K562 (cell line): ENCODE results near the gene BCKDK. TPM values are rescaled to one million over a fixed set of nuclear protein-coding genes. Genes with fewer than 3 reads are reported as not detected.

Experiments
- ATAC-seq: fragments of 200-7000 bp; cut with Tn5 transposase; 3 replicates; pipeline ENCODE4 v1.9.1; 2020; ENCODE audit warnings: moderate library complexity
- BruUV-seq: library from RNA; stranded (reverse); fragments of 400-500 nt; replicated peaks from 2 replicates; lab custom pipeline; 2021; lab: Mats Ljungman, UMichigan
- CTCF ChIA-PET: fragments of 300-600 bp; formaldehyde crosslinking; extraction: SDS; loops from one replicate; lab custom pipeline; 2021; ENCODE audit warnings: low intra/inter-chr PET ratio; lab: Yijun Ruan, JAX
- POLR2A ChIA-PET: fragments of 300-600, 350-650 bp; sonication (Branson Sonifier 250); formaldehyde crosslinking; extraction: SDS; loops from one replicate; lab custom pipeline; 2021; ENCODE audit warnings: antibody characterized with exemption, inconsistent platforms; lab: Yijun Ruan, JAX
- DNase-seq, 4 experiments: peaks; one replicate each; pipeline versions ENCODE4 v3.0.0 to v3.0.0-alpha.2; 2011 to 2018; ENCODE audit warnings: low spot score in 3 of 4, mixed read lengths in 3 of 4; ENCODE audit errors: extremely low read depth in 1 of 4
- FAIRE-seq: peaks from 2 replicates; lab custom pipeline; 2011; peaks lifted over from hg19 to GRCh38; lab: Jason Lieb, UNC
- H2AFZ ChIP-seq: 2 replicates; pipeline ENCODE4 v1.6.0; 2011; ENCODE audit warnings: low read depth, low read length, control low read depth, inconsistent platforms
- H3K27ac ChIP-seq: fragments of 200-600 bp; 3 replicates; pipeline ENCODE4 v1.8.0; 2011; ENCODE audit warnings: low read depth, mild to moderate bottlenecking, control low read depth, inconsistent platforms, low read length, moderate library complexity, mixed read lengths; ENCODE audit errors: extremely low read depth
- H3K27me3 ChIP-seq, 2 experiments: fragments of 300-600 bp in 1 of 2; 2 replicates in 1 of 2; 3 replicates in 1 of 2; pipeline versions ENCODE4 v1.6.0 to v1.8.0; 2011; ENCODE audit warnings: inconsistent platforms in 2 of 2, low read length in 2 of 2, mild to moderate bottlenecking in 1 of 2, mixed read lengths in 1 of 2, moderate library complexity in 1 of 2; ENCODE audit not compliant: control insufficient read depth in 2 of 2, insufficient read depth in 2 of 2
- H3K36me3 ChIP-seq: fragments of 300-600 bp; 3 replicates; pipeline ENCODE4 v1.8.0; 2011; ENCODE audit warnings: mild to moderate bottlenecking, low read length, inconsistent platforms; ENCODE audit not compliant: control insufficient read depth, insufficient read depth
- H3K4me1 ChIP-seq, 2 experiments: fragments of 200-600 bp in 1 of 2; replicated peaks in 1 of 2; 2 replicates in 1 of 2; 3 replicates in 1 of 2; pipeline versions ENCODE4 v1.5.1 to v1.8.0; 2011; ENCODE audit warnings: inconsistent platforms in 2 of 2, low read length in 2 of 2, mild to moderate bottlenecking in 1 of 2, mixed read lengths in 1 of 2, moderate library complexity in 1 of 2; ENCODE audit not compliant: control insufficient read depth in 2 of 2, insufficient read depth in 2 of 2
- H3K4me2 ChIP-seq: 2 replicates; pipeline ENCODE4 v1.6.1; 2011; ENCODE audit warnings: low read length, control low read depth, inconsistent platforms, mixed read lengths; ENCODE audit not compliant: insufficient read depth
- H3K4me3 ChIP-seq: fragments of 200-600 bp; sonication (generic), shearing (Covaris generic); 2 replicates; pipeline ENCODE4 v1.5.1; 2016; ENCODE audit warnings: control low read depth, inconsistent platforms
- H3K79me2 ChIP-seq: fragments of 200-600 bp; 3 replicates; pipeline ENCODE4 v1.8.0; 2011; ENCODE audit warnings: low read length, inconsistent platforms; ENCODE audit not compliant: control insufficient read depth, insufficient read depth
- H3K9ac ChIP-seq, 2 experiments: 2 replicates each; pipeline versions ENCODE4 v1.6.0 to v1.6.1; 2011; ENCODE audit warnings: low read depth in 2 of 2, low read length in 2 of 2, control low read depth in 1 of 2, inconsistent platforms in 1 of 2, mild to moderate bottlenecking in 1 of 2, mixed read lengths in 1 of 2; ENCODE audit not compliant: insufficient read depth in 1 of 2
- H3K9me1 ChIP-seq: one replicate; pipeline ENCODE4 v1.6.0; 2011; ENCODE audit warnings: inconsistent platforms, mild to moderate bottlenecking, low read length, moderate library complexity; ENCODE audit not compliant: control insufficient read depth, insufficient read depth
- H3K9me3 ChIP-seq: replicated peaks from 2 replicates; pipeline ENCODE4 v1.5.1; 2011; ENCODE audit warnings: low read depth, low read length, inconsistent platforms; ENCODE audit not compliant: control insufficient read depth, insufficient read depth
- H4K20me1 ChIP-seq: replicated peaks from 2 replicates; pipeline ENCODE4 v1.6.1; 2011; ENCODE audit warnings: low read length, inconsistent platforms, mixed read lengths; ENCODE audit not compliant: control insufficient read depth, insufficient read depth
- CBFB ChIP-seq: sonication (generic); formaldehyde crosslinking; IDR thresholded peaks from 2 replicates; pipeline ENCODE4 v1.4.0; 2020; ENCODE audit warnings: mild to moderate bottlenecking, missing genetic modification reagents
- CHCHD3 ChIP-seq: fragments of 250-450 bp; sonication (Bioruptor Pico); IDR thresholded peaks from 2 replicates; pipeline ENCODE4 v2.1.2; 2022; ENCODE audit warnings: mild to moderate bottlenecking
- CTBP1 ChIP-seq: fragments of 450-650 bp; IDR thresholded peaks from 2 replicates; pipeline ENCODE4 v1.6.1; 2016; ENCODE audit warnings: borderline replicate concordance
- EP400 ChIP-seq: fragments of 450-650 bp; IDR thresholded peaks from 2 replicates; pipeline ENCODE4 v1.6.1; 2017; ENCODE audit warnings: antibody characterized with exemption, mild to moderate bottlenecking, moderate library complexity
- ETS1 ChIP-seq: conservative IDR thresholded peaks from 2 replicates; pipeline ENCODE4 v1.6.1; 2011; ENCODE audit warnings: low read depth, mild to moderate bottlenecking, low read length; ENCODE audit not compliant: control insufficient read depth
- FIP1L1 ChIP-seq: fragments of 200-400 bp; formaldehyde crosslinking; IDR thresholded peaks from 2 replicates; pipeline ENCODE4 v1.6.1; 2018; ENCODE audit warnings: mild to moderate bottlenecking, low read depth, low read length; ENCODE audit not compliant: poor library complexity, severe bottlenecking
- HES1 ChIP-seq: fragments of 450-650 bp; IDR thresholded peaks from 2 replicates; pipeline ENCODE4 v1.6.1; 2016; ENCODE audit warnings: low read depth, mild to moderate bottlenecking, moderate library complexity
- SREBF2 ChIP-seq: sonication (generic); formaldehyde crosslinking; IDR thresholded peaks from 2 replicates; pipeline ENCODE4 v1.4.0; 2020; ENCODE audit warnings: mild to moderate bottlenecking, missing genetic modification reagents
- ZBTB11 ChIP-seq, 3 experiments: fragments of 200-800 bp in 1 of 3; fragments of 250-450 bp in 1 of 3; fragments of 450-650 bp in 1 of 3; sonication (Bioruptor Pico) in 1 of 3; sonication (Bioruptor generic) in 1 of 3; formaldehyde crosslinking in 1 of 3; IDR thresholded peaks; 2 replicates each; pipeline versions ENCODE4 v1.6.1 to v1.8.0; 2016 to 2022; ENCODE audit warnings: mild to moderate bottlenecking in 2 of 3, missing genetic modification characterization in 2 of 3, missing compliant biosample characterization in 1 of 3, moderate library complexity in 1 of 3
- ZFP91 ChIP-seq: sonication (generic); formaldehyde crosslinking; IDR thresholded peaks from 2 replicates; pipeline ENCODE4 v1.8.0; 2022; ENCODE audit warnings: mild to moderate bottlenecking, missing genetic modification reagents
- ZNF274 ChIP-seq: IDR thresholded peaks from 2 replicates; pipeline ENCODE4 v1.6.1; 2011; ENCODE audit warnings: low read depth, mild to moderate bottlenecking, low read length, moderate library complexity, borderline replicate concordance
- ZNF561 ChIP-seq: fragments of 450-650 bp; formaldehyde crosslinking; conservative IDR thresholded peaks from 2 replicates; pipeline ENCODE4 v1.4.0; 2020; ENCODE audit warnings: mild to moderate bottlenecking, moderate library complexity
- ZNF766 ChIP-seq: fragments of 200-800 bp; sonication (Bioruptor generic); conservative IDR thresholded peaks from 2 replicates; pipeline ENCODE4 v1.6.1; 2016; ENCODE audit warnings: missing genetic modification characterization, missing compliant biosample characterization
- WGBS: fragments of 100-300 bp; shearing (Covaris generic); methylation state at CpG from one replicate; pipeline ENCODE4 v1.1.6; 2016; ENCODE audit warnings: low coverage, mixed read lengths; ENCODE audit not compliant: insufficient coverage; ENCODE audit errors: missing lambda C conversion rate; 5-methylcytosine and 5-hydroxymethylcytosine counted together
- in situ Hi-C: fragments of 300-500 bp; cut with MboI; formaldehyde crosslinking; loops from 4 replicates; pipeline ENCODE4 v1.15.0; 2018; ENCODE audit warnings: inconsistent platforms, mixed read lengths
- intact Hi-C: fragments of 100-400 bp; cut with micrococcal nuclease; formaldehyde crosslinking; loops from 2 replicates; pipeline ENCODE4 v1.14.2; 2022
- polyA plus RNA-seq, 8 experiments: library from polyadenylated mRNA; depleted of rRNA in 4 of 8; stranded (reverse) in 5 of 8; unstranded in 3 of 8; fragments of >200 nt; fragmentation: Nextera tagmentation in 2 of 8; fragmentation: Illumina TruSeq in 1 of 8; extraction: Ambion mirVana in 2 of 8; extraction: Trizol in 1 of 8; gene quantifications; 2 replicates each; pipeline versions ENCODE4 v1.2.1 to v1.2.3, GENCODE V29; 2011 to 2014; ENCODE audit warnings: inconsistent platforms in 1 of 8, missing spikeins in 1 of 8
- total RNA-seq, 7 experiments: library from RNA; depleted of rRNA in 6 of 7; stranded (reverse); fragments of >200 nt in 6 of 7; fragmentation: Illumina TruSeq in 2 of 7; extraction: Trizol in 2 of 7; gene quantifications; 2 replicates each; pipeline versions ENCODE4 v1.2.1 to v1.2.3, GENCODE V29; 2011 to 2021; ENCODE audit warnings: low replicate concordance in 1 of 7

The BCKDK gene
- total and polyA plus RNA-seq, 9 of the 15 experiments (the other 6 are each of a cell fraction or from before 2014, with no cell fraction given): 0.58 to 34.8 (median 13.1) TPM

- H3K36me3 ChIP-seq: no peaks in the 10 kb centered on the region
- H3K4me3 ChIP-seq: peak overlapping the region; percentile 28
- peak overlapping the region; percentile 70 to 91 for H3K9ac ChIP-seq
- H3K9me1 ChIP-seq: no peaks in the 10 kb centered on the region
- intact Hi-C loops (loop anchor here (1.0 to 10.0 kb wide), 5 partner anchors 25 to 157 kb away; partner anchors contain the start of genes BCKDK, HSD3B7, KAT8 and VKORC1), in situ Hi-C loops (no loop called here)
- ATAC-seq (peak; percentile 5), FAIRE-seq (no peak), DNase-seq (peak in 3 of 4 experiments; percentile 20 to 38 (median 36))
- H3K9me3 ChIP-seq: no peaks in the 10 kb centered on the region
- peak overlapping the region; percentile 72 for H3K4me2 ChIP-seq
- H3K79me2 ChIP-seq: no peaks in the 10 kb centered on the region
- H3K27me3 ChIP-seq: peaks cover 11 to 13% of the 10 kb centered on the region in 2 experiments; a peak in 4 of 5 replicates
- peaks cover 14 to 47% of the 10 kb centered on the region in 2 experiments for H3K4me1 ChIP-seq
- CTCF ChIA-PET: no interaction called here
- TSS peak; percentile 96 for BruUV-seq
- no peaks in the 10 kb centered on the region; the same call in 1 of the 2 replicates for H4K20me1 ChIP-seq
- POLR2A ChIA-PET: interaction anchor here (0.6 to 3.4 kb wide), 15 partner anchors 11 to 156 kb away, joined by 3 to 39 read pairs (median 4); partner anchors contain the start of genes FUS, KAT8, VKORC1 and ZNF646
- H2AFZ ChIP-seq: peak overlapping the region; percentile 92
- TF ChIP-seq CHCHD3 (CRISPR knock-in tag) (no peak), EP400 (peak; percentile 9; the same call in 1 of the 2 replicates), CTBP1 (0 out of 2 replicates have a peak, but pooled peaks have one; percentile 11), ZFP91 (0 out of 2 replicates have a peak, but pooled peaks have one; percentile 44), ETS1 (0 out of 2 replicates have a peak, but pooled peaks have one; percentile 24), ZBTB11 (CRISPR knock-in tag; IDR thresholded peaks at IDR 0.05) (0 out of 6 replicates have a peak, but pooled peaks of 1 of the 3 experiments have one; percentile 30), ZNF561 (CRISPR knock-in tag) (no peak), ZNF274 (no peak), SREBF2 (CRISPR knock-in tag) (0 out of 2 replicates have a peak, but pooled peaks have one; percentile 50), HES1 (no peak), CBFB (CRISPR knock-in tag) (0 out of 2 replicates have a peak, but pooled peaks have one; percentile 62), ZNF766 (CRISPR knock-in tag) (no peak), FIP1L1 (no peak)
- 13% methylated on average over 8 of the region's 10 CpGs for WGBS
- H3K27ac ChIP-seq: peak overlapping the region; percentile 55
Measured at GRCh38 chr16:31141489-31142108, 33.4 kb downstream of the BCKDK start.
